GM19455 (cell line): ENCODE data around the gene RHAG.
"Not testable (repeated sequence)": the region's sequence is repeated elsewhere in the genome, so short reads cannot be mapped to it uniquely, and the experiment has no call there.

Source experiments
- ATAC-seq: cut with Tn5 transposase; IDR thresholded peaks from one replicate; pipeline ENCODE4 v1.9.1; 2021; ENCODE audit not compliant: unreplicated experiment

The RHAG gene

GRCh38 chr6:49637350-49637731, 702 bp upstream of the RHAG start:
- no peak for ATAC-seq

DNA sequence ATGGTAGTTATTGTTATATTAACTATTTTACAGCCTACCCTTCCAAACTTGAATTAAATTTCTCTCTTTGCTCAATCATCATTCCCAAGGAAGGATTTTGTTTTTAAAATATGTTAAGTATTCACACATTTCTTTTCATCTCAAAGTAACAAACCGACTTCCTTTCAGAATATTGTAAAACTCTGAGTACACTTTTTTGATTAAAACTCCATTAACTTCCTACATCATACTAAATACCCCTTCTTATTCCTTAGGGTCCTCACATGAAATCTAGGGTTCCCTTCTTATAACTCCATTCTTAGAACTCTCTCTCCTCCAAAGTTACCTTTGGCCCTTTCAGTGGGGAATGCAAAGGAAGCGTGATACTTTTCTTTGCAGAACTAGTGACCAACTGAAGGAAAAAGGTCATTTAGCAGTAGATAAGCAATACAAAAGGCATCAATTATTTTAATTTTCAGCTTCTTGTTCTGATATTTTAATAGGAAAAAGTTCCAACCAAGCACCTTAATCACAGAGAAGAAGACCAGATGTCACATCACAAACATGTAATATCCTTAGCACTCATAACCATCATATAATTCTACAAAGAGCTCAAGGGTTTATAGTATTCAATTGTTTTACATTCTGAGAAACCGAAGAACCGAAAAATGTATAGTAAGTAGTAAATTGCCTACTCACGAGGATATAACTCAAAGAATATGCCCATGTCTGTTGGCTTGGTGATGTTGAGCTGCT, 494 bp downstream of the RHAG start:
- no peak for ATAC-seq

DNA sequence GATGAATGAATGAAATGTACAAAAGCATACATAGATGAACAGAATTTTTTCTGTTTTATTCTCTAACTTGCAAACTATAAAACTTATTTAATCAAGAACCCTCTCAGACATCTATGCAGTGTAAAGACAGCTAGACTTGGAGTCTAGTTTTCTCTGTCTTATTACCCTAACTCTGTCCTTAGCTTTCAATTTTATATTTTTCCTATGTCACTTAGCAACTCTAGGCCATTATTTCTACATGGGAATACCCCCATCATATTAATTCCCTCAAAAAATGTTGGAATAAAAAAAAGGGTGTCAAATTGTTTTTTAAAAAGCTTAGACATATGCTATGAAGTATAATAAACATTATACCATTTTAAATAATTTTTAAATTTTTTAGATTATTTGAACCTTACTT, 1.2 kb downstream of the RHAG start:
- ATAC-seq: no peak

GRCh38 chr6:49634836-49635218, 1.8 kb downstream of the RHAG start:
- no peak for ATAC-seq

DNA sequence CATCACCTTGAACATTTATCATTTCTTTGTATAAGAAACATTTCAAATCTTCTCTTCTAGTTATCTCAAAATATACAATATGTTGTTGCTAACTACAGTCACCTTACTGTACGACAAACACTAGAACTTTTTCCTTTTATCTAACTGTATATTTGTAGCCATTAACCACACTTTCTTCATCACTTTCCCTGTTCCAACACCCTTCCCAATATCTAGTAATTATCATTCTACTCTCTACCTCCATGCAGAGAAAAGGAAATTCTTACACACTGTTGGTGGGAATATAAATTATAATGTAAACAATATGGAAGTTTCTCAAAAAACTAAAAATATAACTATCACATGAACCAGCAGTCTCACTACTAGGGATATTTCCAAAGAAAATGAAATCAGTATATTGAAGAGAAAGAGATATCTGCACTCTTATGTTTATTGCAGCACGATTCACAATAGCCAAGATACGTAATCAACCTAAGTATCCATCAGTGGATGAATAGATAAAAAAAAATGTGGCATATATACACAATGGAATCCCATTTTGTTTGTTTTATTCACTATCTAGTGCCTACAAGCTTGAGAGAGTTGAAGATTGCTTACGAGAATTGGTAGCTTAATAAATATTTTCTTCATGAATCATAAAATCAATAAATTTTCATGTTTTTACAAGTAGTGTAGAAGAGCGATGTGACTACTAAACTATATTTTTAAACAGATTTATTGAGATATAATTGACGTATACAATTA, 2.4 kb downstream of the RHAG start:
- ATAC-seq: no peak

DNA sequence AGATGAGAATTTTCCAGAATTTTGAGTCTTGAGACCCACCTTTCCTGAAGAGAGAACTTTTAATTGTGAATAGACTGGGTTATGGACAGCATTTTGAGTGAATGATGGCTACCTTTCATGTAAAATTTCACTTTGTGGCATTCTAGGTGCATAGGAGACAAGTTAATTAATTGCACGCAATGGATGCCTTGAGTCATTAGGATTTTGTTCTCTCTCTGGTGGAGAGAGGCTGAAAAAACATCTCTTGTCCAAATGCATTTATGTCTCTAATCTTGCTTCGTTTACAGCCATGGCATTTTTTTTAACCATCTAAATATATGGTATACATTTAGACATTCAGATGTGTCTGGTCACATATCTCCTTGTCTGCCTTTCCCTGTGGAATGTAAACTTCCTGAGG, 3.1 kb downstream of the RHAG start:
- no peak for ATAC-seq

- ATAC-seq: no peak
Observed at GRCh38 chr6:49632727-49633126, 3.9 kb downstream of the RHAG start.

- not testable (repeated sequence) for ATAC-seq
Observed at GRCh38 chr6:49629485-49630088, 7.1 kb downstream of the RHAG start.

DNA sequence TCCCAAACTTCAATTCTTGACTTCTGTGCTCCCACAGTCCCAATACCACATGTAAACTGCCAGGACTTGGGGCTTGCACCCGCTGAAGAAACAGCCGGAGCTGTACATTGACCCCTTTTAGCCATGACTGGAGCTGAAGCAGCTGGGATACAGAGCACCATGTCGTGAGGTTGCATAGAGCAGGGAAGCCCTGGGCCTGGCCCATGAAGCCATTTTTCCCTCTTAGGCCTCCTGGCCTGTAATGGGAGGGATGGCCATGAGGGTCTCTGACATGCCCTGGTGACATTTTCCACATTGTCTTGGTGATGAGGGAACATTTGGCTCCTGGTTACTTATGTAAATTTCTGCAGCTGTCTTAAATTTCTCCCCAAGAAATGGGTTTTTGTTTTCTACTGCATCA, 9.8 kb downstream of the RHAG start:
- no peak for ATAC-seq

DNA sequence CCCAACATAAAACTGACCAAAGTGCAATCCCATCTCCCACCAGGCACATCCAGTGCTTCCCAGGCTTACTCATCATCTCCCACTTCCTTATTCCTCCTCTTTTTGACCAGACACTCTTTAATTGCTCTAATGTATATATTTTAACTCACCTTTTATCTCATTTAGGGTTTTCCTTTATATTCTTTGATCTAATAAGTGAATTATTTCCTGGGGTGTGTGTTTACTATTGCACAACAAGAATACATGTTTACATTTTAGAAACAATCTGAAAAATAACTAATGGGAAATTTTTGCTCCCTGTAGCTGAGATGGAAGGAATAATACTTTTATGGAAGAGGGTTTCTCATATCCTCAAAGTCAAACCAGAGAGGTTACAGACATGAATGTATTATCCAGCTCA, 18.4 kb downstream of the RHAG start:
- ATAC-seq: no peak

DNA sequence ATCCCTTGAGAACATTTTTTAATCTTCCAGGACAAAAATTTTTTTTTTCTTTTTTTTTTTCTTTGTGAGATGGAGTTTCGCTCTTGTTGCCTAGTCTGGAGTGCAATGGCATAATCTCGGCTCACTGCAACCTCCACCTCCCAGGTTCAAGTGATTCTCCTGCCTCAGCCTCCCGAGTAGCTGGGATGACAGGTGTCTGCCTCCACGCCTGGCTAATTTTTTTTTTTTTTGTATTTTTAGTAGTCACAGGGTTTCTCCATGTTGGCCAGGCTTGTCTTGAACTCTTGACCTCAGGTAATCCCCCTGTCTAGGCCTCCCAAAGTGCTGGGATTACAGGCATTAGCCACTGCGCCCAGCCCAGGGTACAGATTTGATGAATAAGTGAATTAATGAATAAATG, 22.5 kb downstream of the RHAG start:
- not testable (repeated sequence) for ATAC-seq

DNA sequence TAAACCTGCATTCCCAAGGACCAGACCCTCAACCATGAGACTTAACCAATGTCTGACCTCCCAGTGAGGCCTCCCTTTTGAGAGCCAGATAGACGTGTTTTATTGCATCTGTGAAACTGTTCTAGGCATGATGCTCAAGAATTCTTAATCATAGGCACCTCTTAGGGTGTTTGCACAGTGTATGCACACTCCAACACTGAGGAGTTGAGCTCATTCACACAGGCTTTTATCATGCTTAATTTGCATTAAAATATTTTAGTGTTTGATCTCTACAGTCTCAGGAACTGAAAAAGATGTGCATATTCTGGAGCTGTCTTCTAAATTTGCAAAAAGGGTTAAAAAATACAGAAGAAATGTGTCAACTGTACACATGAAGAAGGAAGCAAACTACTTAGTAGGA, 27.4 kb downstream of the RHAG start:
- ATAC-seq: no peak

DNA sequence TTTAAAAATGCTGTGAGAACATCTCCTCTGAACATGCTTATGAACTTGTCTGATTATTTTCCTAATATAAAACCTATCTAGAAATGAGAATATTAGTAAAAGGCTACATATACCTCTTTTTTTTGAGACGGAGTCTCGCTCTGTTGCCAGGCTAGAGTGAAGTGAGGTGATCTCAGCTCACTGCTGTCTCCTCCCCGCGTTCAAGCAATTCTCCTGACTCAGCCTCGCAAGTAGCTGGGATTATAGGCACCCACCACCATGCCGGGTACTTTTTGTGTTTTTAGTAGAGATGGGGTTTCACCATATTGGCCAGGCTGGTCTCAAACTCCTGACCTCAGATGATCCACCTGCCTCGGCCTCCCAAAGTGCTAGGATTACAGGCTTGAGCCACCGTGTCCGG, 28.4 kb downstream of the RHAG start:
- not testable (repeated sequence) for ATAC-seq

- no peak for ATAC-seq
Observed at GRCh38 chr6:49607391-49607982, 29.2 kb downstream of the RHAG start.

DNA sequence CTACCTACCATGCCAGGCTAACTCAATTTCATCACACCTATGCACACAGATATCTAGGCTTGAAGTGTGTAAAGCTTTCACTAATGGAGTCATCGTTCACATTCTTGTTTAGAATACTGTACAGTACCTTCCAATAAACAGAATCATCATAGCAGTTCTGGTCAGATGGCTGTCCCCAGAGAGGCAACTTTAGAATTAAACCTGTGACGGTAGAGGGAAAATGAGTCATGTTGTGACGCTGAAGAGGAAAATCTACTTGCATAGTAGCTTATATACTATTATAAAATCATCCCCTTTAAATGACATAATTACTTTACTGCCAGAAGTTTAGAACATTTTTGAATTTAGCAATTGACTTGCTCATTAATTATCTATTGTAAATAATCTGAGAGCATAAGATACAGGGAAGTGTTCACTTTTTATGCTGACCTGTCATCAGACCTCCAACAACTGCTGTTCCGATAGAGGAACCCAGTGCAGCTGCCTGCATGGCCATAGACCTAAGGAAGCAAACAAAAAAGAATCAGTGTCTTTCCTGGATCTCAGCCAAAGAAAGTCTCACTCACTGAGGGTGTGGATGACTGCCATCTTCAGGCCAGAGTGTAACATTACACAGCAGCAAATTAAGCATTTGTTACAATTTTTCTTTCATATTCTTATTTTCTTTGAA, 29.8 kb downstream of the RHAG start:
- peak; percentile 88 for ATAC-seq

- ATAC-seq: not testable (repeated sequence)
Observed at GRCh38 chr6:49604080-49604479, 32.6 kb downstream of the RHAG start.

DNA sequence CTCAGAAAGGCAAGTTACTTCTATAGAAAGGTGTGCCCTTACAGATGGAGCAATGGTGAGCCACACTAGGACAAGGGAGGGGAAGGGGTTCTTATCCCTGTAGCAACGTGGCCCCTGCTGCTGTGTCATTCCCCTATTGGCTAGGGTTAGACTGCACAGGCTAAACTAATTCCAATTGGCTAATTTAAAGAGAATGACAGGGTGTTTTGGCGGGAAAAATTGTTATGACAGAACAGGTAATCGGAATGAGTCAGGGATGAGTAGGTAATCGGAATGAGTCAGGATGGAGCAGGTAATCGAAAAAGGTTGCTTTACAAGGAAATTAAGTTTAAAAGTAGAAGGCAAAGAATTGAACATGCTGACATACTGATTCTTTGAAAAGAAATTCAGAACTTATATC, 49.4 kb downstream of the RHAG start:
- ATAC-seq: not testable (repeated sequence)

- no peak for ATAC-seq
Observed at GRCh38 chr6:49582529-49582928, 54.1 kb downstream of the RHAG start.

DNA sequence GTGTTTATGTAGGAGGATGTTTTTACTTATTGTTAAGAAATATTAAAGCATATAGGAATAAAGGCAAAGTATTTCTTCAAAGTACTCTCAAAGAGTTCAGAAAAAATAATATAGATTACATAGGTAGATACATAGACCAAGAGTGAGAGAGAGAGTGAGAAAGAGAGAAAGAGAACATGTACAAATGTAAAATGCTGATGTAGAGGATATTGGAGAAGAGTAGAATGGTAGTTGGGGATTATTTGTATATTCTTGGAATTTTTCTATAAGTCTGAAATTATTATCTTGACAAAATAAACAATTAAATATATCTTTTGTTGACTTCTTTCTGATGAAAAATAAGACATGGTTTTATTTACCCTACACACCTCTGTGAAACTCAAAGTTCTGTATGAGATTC, 57.0 kb downstream of the RHAG start:
- no peak for ATAC-seq

DNA sequence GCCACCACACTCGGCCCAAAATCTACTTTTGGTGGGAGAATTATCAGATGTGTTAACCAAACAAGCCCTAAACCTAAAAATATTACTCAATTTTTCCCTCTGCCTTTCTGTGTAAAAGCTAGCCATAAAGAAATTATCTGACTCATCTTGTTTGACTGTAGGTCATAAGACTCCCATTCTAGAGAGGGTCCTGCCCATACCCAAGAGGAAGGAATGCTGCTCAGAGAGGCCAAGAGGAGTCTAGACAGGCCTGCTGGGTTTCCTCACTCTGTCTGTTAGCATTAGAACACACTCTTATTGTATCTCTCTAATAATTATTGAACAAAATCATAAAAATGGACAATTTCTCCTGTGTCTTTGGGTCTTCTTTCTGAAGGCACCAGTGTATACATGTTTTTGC, 60.0 kb downstream of the RHAG start:
- no peak for ATAC-seq

- ATAC-seq: no peak
Observed at GRCh38 chr6:49570474-49571079, 66.1 kb downstream of the RHAG start.
